ENCODE results near the gene ADAM12.

DNA sequence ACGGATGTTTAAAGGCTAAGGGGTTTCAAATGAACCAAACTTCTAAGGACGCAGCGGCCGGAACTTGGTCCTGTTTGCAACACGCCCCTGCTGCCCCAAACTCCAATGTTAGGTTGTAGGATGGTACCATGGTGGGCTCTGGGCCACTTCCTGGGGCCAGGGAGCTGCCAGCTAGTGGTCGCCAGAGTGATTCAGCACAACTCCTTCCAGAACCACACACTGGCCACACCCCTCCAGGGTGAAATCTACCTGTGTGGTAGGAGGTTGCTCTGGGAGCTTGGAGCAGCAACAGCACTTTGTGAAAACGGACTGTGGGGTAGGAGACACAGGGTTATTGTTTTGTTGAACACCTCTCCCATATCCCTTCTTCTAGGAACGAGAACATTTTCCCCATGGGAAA lies 330.8 kb downstream of the ADAM12 start:
- TF ChIP-seq, protein P1, sequence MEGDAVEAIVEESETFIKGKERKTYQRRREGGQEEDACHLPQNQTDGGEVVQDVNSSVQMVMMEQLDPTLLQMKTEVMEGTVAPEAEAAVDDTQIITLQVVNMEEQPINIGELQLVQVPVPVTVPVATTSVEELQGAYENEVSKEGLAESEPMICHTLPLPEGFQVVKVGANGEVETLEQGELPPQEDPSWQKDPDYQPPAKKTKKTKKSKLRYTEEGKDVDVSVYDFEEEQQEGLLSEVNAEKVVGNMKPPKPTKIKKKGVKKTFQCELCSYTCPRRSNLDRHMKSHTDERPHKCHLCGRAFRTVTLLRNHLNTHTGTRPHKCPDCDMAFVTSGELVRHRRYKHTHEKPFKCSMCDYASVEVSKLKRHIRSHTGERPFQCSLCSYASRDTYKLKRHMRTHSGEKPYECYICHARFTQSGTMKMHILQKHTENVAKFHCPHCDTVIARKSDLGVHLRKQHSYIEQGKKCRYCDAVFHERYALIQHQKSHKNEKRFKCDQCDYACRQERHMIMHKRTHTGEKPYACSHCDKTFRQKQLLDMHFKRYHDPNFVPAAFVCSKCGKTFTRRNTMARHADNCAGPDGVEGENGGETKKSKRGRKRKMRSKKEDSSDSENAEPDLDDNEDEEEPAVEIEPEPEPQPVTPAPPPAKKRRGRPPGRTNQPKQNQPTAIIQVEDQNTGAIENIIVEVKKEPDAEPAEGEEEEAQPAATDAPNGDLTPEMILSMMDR (IDR thresholded peaks at IDR 0.05; ENCODE audit: low read depth, low read length, poor library complexity, severe bottlenecking) = no peak
- TF ChIP-seq EZH2phosphoT487 (IDR thresholded peaks at IDR 0.05; ENCODE audit: borderline replicate concordance, low read length) = no peak

Measured in DOHH2 (cell line).